ENCODE data around the gene ENO2. TPM values are rescaled to one million over a fixed set of nuclear protein-coding genes. Genes with fewer than 3 reads are reported as not detected.
"Not testable (repeated sequence)": the region's sequence is repeated elsewhere in the genome, so short reads cannot be mapped to it uniquely, and the experiment has no call there.

ENO2 gene
- total RNA-seq, 1 donor from 2014 or later = 33.7 TPM

GRCh38 chr12:6904280-6905276, 9.8 kb upstream of the ENO2 start, which contains the start of gene LRRC23:
Gene LRRC23 (plus strand): TSS chr12:6904822. CDS start chr12:6905634, 812 bp downstream.
- peak; percentile 89 for DNase-seq (ENCODE audit: low read depth)
- H3K36me3 ChIP-seq (ENCODE audit: control insufficient read depth, insufficient read depth, low read length) = no peaks in the 10 kb centered on the region
- TF ChIP-seq CTCF (IDR thresholded peaks at IDR 0.05; ENCODE audit: insufficient read depth, low read length, poor library complexity, severe bottlenecking) = no peak
- no peaks in the 10 kb centered on the region for H3K27me3 ChIP-seq (ENCODE audit: control insufficient read depth, insufficient read depth, low read length)
- peak within 1 kb of the TSS; percentile 75 for H3K4me3 ChIP-seq (ENCODE audit: low read depth, low read length)

GRCh38 chr12:6905414-6906040, 8.9 kb upstream of the ENO2 start:
- peak overlapping the region; percentile 75 for H3K4me3 ChIP-seq (ENCODE audit: low read depth, low read length)
- H3K36me3 ChIP-seq (ENCODE audit: control insufficient read depth, insufficient read depth, low read length) = no peaks in the 10 kb centered on the region
- DNase-seq (ENCODE audit: low read depth) = no peak
- H3K27me3 ChIP-seq (ENCODE audit: control insufficient read depth, insufficient read depth, low read length) = no peaks in the 10 kb centered on the region
- no peak for TF ChIP-seq CTCF (IDR thresholded peaks at IDR 0.05; ENCODE audit: insufficient read depth, low read length, poor library complexity, severe bottlenecking)

- H3K36me3 ChIP-seq (ENCODE audit: control insufficient read depth, insufficient read depth, low read length); H3K4me3 ChIP-seq (ENCODE audit: low read depth, low read length); H3K27me3 ChIP-seq (ENCODE audit: control insufficient read depth, insufficient read depth, low read length); DNase-seq (ENCODE audit: low read depth): not testable (repeated sequence)
Measured at GRCh38 chr12:6908141-6908540, 6.2 kb upstream of the ENO2 start.

GRCh38 chr12:6909421-6910145, 4.8 kb upstream of the ENO2 start:
- H3K27me3 ChIP-seq (ENCODE audit: control insufficient read depth, insufficient read depth, low read length) = no peaks in the 10 kb centered on the region
- no peak for TF ChIP-seq CTCF (IDR thresholded peaks at IDR 0.05; ENCODE audit: insufficient read depth, low read length, poor library complexity, severe bottlenecking)
- DNase-seq (ENCODE audit: low read depth) = no peak
- H3K36me3 ChIP-seq (ENCODE audit: control insufficient read depth, insufficient read depth, low read length) = no peaks in the 10 kb centered on the region
- H3K4me3 ChIP-seq (ENCODE audit: low read depth, low read length) = no peak overlapping the region

- DNase-seq (ENCODE audit: low read depth) = no peak
- Histone ChIP-seq H3K27me3 (ENCODE audit: control insufficient read depth, insufficient read depth, low read length) (no peaks in the 10 kb centered on the region), H3K4me3 (ENCODE audit: low read depth, low read length) (no peak overlapping the region), H3K36me3 (ENCODE audit: control insufficient read depth, insufficient read depth, low read length) (no peaks in the 10 kb centered on the region)
- no peak for TF ChIP-seq CTCF (IDR thresholded peaks at IDR 0.05; ENCODE audit: insufficient read depth, low read length, poor library complexity, severe bottlenecking)
Measured at GRCh38 chr12:6912164-6912935, 2.0 kb upstream of the ENO2 start.

Measured in kidney epithelial cell (primary cell).